ENCODE results near the gene FGFR2.

- TF ChIP-seq CTCF (IDR thresholded peaks at IDR 0.05) = no peak
- TF ChIP-seq POLR2A (IDR thresholded peaks at IDR 0.05) = no peak
Measured at GRCh38 chr10:121633056-121633455, 34.8 kb upstream of the FGFR2 start.

All from thyroid gland (tissue), 4 donors.